Dermis microvascular lymphatic vessel endothelial cell (primary cell): Measurements from ENCODE around the gene SFT2D2. TPM values are rescaled to one million over a fixed set of nuclear protein-coding genes. Genes with fewer than 3 reads are reported as not detected.

ENCODE experiments used
- total RNA-seq: library from RNA; depleted of rRNA; stranded (reverse); fragments of >200 nt; gene quantifications from 2 replicates; pipeline ENCODE4 v1.2.1, GENCODE V29; 2014

SFT2D2 gene
- total RNA-seq, 1 donor from 2014 or later = 37.6 TPM

Other genes starting within 250 kb of the SFT2D2 start
- gene GPR161, start 89.1 kb upstream of the SFT2D2 start, total RNA-seq = 11.9 and 12.9 TPM in 2 replicates
- gene TIPRL, start 47.0 kb upstream of the SFT2D2 start, total RNA-seq = 24.3 and 30.0 TPM in 2 replicates
- 0.39 and 0.51 TPM in 2 replicates for gene TBX19, start 54.9 kb downstream of the SFT2D2 start, total RNA-seq